Esophagus squamous epithelium (tissue), 4 donors: Measurements from ENCODE around the gene KCNK18.

Experiments
- POLR2A ChIP-seq, 4 donors: fragments of 450-650 bp; IDR thresholded peaks; one replicate each; pipeline ENCODE4 v1.6.1; 2017; ENCODE audit warnings: antibody characterized with exemption in 4 of 4, mild to moderate bottlenecking in 4 of 4, moderate library complexity in 3 of 4
- TF ChIP-seq, protein P1 (sequence below), 6 experiments: fragments of 450-650 bp in 4 of 6; fragments of 200-600 bp in 2 of 6; sonication (generic) in 2 of 6; IDR thresholded peaks; one replicate each; pipeline ENCODE4 v1.5.1; 2016 to 2019; ENCODE audit warnings: antibody characterized with exemption in 6 of 6, mild to moderate bottlenecking in 4 of 6, moderate library complexity in 4 of 6

DNA sequence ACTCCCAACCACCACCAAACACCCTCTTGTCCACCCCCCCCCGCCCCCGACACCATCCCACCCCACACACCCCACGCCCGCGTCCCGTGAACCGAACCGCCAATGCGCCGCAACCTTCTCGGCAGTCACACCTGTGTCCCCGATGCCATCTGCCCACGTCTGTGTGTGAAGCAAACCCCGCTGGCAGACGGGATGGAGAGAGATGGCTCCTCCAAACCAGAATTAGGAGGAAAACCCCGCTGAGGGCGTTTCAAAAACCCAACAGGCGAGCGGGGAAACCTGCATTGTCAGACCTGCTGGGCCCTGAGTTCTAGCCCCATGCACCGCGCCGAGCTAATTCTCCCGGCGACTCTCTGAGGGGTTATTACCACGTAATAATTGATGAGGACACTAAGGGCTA lies 28.6 kb upstream of the KCNK18 start:
- no peak for TF ChIP-seq POLR2A (IDR thresholded peaks at IDR 0.05)
- TF ChIP-seq, protein P1, sequence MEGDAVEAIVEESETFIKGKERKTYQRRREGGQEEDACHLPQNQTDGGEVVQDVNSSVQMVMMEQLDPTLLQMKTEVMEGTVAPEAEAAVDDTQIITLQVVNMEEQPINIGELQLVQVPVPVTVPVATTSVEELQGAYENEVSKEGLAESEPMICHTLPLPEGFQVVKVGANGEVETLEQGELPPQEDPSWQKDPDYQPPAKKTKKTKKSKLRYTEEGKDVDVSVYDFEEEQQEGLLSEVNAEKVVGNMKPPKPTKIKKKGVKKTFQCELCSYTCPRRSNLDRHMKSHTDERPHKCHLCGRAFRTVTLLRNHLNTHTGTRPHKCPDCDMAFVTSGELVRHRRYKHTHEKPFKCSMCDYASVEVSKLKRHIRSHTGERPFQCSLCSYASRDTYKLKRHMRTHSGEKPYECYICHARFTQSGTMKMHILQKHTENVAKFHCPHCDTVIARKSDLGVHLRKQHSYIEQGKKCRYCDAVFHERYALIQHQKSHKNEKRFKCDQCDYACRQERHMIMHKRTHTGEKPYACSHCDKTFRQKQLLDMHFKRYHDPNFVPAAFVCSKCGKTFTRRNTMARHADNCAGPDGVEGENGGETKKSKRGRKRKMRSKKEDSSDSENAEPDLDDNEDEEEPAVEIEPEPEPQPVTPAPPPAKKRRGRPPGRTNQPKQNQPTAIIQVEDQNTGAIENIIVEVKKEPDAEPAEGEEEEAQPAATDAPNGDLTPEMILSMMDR (IDR thresholded peaks at IDR 0.05) = no peak
